AG10803 (cell line): Measurements from ENCODE around the gene LDB2.

ENCODE experiments used
- DNase-seq: peaks from one replicate; pipeline ENCODE4 v3.0.0; 2010; ENCODE audit warnings: low read depth
- H3K4me3 ChIP-seq: 2 replicates; pipeline ENCODE4 v1.5.1; 2011; ENCODE audit warnings: mild to moderate bottlenecking, low read length, control low read depth
- CTCF ChIP-seq: conservative IDR thresholded peaks from 2 replicates; pipeline ENCODE4 v1.5.1; 2011; ENCODE audit warnings: mild to moderate bottlenecking, low read length, control low read depth, inconsistent platforms

The LDB2 gene

GRCh38 chr4:16521156-16521915, 377.1 kb downstream of the LDB2 start:
- no peak for TF ChIP-seq CTCF
- DNase-seq, result no peak
- H3K4me3 ChIP-seq, result no peak overlapping the region

GRCh38 chr4:16516796-16517439, 381.5 kb downstream of the LDB2 start:
- TF ChIP-seq CTCF, result peak; percentile 62
- no peak overlapping the region for H3K4me3 ChIP-seq
- DNase-seq, result peak; percentile 82

GRCh38 chr4:16513876-16514275, 384.6 kb downstream of the LDB2 start:
- DNase-seq, result no peak
- TF ChIP-seq CTCF, result no peak

GRCh38 chr4:16508968-16509367, 389.5 kb downstream of the LDB2 start:
- H3K4me3 ChIP-seq, result no peak overlapping the region
- peak; percentile 38 for TF ChIP-seq CTCF
- no peak for DNase-seq

More at GRCh38 chr4:16513876-16514275, 384.6 kb downstream of the LDB2 start:
- no peak overlapping the region for H3K4me3 ChIP-seq

GRCh38 chr4:16505726-16506125, 392.7 kb downstream of the LDB2 start:
- peak; percentile 21 for DNase-seq

GRCh38 chr4:16505267-16505666, 393.2 kb downstream of the LDB2 start:
- no peak for TF ChIP-seq CTCF
- DNase-seq, result no peak
- no peak overlapping the region for H3K4me3 ChIP-seq

More at GRCh38 chr4:16505726-16506125, 392.7 kb downstream of the LDB2 start:
- no peak overlapping the region for H3K4me3 ChIP-seq
- TF ChIP-seq CTCF, result peak; percentile 50
